G401.6 (cell line): ENCODE results near the gene TFF3.

ENCODE experiments used
- FAIRE-seq: peaks from 2 replicates; lab custom pipeline; 2012; peaks lifted over from hg19 to GRCh38; lab: Jason Lieb, UNC

Gene TFF3

GRCh38 chr21:42289926-42290325 lies 25.3 kb downstream of the TFF3 start:
- FAIRE-seq = no peak

DNA sequence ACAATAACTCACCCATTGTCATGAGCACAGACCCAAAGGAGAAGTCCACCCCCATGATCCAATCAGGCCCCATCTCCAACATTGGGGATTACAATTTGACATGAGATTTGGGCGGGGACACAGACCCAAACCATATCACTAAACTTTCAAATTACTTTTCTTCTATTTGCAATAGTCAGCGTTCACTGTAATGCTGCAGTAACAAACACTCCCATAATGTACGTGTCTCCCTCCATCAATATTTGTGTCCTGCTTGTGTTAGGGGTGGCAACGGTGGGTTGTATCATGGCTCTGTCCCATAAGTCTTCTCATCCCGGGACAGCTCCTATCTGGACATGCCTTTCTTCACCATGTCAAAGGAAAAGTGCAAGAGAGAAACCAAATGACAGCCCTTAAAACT lies 26.2 kb downstream of the TFF3 start:
- FAIRE-seq = no peak

DNA sequence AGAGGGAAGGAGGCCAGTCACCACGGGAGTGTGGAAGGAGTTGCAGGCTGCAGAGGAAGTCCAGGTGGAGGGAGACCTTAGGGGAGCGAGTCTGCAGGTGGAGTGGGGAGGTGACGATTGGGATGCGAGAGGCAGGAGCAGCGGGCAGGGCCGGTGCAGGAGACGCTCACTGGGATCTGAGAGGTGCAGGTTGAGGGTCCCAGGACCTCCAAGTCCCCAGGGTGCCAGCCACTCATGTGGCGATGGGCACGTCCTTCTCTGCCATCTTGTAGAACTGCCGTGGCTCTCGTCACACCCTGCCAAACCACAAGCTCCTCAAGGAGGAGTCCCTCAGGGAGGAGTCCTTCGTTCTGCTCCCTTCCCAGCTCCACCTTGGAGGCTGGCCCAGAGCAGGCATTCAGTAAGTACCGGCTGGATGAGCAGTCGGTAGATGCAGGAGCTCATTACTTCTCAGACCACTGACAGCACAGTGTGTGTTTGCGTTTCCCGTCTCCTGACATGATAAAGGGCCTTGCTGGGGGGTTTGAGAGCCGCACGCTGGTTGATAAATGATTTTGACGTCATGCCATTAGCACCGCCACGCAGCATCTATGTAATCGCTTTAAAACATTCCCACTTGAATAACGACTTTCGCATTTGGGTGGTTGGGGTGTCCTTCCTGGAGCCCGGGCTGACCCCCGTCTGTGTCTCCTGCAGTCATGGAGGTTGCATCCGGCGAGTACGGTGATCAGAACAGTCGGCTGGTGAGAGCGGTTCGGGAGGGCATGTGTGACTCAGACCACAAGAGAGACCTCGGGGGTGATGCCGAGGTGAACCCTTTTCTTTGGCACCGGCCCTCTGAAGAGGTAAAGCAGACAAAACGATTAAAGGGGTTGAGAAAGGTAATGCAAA lies 27.8 kb downstream of the TFF3 start:
- FAIRE-seq = no peak

DNA sequence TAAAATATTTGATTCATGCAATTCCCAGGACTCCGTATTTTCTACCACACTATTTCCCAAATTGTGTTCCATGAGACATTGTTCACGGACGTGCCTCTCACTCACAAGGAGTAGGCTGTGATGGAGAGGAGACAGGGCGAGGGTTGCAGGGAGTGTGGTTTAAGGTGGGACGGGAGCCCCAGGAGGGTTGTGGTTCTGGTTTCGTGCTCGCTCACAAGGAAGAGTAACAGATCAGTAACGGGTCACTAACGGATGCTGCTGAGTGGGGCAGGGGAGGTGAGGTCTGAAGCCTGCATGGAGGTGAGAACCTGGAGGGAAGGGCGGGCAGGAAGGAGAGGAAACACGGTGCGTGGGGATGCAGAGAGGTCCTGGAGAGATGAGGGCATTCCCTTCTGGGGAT lies 28.8 kb downstream of the TFF3 start:
- FAIRE-seq = no peak

DNA sequence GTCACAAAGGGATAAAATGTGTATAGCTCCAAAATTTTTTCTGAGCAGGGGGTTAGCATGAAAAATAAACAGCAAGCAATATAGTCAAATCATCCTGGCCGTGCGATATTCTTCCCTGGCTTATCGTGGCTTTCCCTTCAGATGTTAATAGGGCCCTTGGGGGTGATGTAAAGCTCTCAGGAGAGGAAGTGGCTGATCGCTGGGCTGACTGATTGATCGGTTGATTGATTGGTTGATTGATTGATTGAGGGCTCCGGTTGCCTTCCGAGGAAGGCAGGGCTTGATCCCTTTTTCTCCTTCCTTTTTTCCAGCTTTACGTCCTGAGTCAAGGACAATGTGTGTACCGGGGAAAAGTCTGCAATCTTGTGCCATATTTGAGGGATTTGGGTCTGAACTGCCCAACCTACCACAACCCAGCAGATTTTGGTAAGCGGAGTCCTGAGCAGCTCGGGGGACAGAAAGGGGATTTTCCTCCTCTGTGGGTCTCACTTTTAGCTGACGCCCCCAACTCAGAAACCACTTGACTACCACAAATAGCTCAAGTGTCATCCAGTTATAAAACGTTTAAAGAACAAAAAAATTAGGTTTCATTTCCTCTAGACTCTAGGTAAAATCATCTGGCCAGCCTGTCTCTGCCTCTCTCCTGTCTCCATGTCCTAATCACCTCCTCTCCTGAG lies 29.5 kb downstream of the TFF3 start:
- no peak for FAIRE-seq

DNA sequence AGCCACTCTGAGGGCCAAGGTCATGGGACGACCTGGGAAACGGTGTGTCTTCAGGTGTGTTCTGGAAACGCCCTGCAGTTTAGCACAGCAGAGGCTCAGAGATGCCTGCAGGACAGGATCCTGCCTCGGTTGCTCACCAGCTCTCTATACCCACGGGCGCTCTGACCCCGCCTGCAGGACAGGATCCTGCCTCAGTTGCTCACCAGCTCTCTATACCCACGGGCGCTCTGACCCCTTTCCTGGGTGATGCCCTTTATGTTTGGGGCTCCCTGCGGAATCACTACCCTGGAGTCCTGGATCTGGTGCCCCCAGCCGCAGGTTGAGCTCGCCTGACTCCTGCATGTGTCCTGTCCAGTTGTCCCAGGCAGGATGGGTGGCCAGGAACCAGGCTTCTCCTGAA lies 32.5 kb downstream of the TFF3 start:
- no peak for FAIRE-seq

DNA sequence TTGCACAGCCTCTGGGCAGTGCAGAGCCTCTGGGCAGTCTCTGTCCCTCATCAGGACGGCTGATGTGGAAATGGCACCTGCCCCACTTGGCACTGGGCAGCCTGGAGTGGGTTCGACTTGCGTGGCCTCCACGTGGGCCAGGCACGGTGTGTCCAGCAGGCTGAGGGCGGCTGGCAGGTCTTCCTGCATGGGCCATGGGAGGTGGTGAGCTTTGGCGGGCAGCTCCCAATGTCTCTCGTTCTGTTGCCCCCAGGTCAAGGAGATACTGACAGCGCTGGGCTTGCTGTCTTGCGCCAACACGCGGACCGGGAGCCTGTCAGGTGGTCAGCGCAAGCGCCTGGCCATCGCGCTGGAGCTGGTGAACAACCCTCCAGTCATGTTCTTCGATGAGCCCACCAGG lies 33.2 kb downstream of the TFF3 start:
- no peak for FAIRE-seq

DNA sequence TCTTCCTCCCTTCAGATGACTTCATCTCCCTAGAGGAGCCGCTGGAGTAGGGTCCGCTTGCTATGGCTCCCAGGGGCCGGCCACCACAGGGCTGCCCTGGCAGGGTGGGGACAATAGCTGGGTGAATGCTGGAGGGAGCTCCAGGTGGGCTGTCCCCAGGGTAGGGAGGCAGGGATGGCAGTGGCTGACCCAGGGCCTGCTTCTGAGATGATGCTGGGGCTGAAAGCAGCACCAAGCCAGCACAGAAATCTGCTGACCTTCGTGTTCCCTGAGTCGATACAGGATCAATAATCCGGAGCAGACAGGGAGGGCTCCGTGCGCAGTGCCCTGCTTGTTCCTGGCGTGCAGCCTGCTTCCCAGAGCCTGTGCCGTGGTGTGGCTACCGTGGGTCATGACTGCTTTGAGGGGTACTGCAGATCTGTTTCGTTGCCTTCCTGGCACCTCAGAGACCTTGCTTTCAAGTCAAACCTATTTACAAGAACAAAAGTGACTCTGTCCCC lies 34.0 kb downstream of the TFF3 start:
- no peak for FAIRE-seq

DNA sequence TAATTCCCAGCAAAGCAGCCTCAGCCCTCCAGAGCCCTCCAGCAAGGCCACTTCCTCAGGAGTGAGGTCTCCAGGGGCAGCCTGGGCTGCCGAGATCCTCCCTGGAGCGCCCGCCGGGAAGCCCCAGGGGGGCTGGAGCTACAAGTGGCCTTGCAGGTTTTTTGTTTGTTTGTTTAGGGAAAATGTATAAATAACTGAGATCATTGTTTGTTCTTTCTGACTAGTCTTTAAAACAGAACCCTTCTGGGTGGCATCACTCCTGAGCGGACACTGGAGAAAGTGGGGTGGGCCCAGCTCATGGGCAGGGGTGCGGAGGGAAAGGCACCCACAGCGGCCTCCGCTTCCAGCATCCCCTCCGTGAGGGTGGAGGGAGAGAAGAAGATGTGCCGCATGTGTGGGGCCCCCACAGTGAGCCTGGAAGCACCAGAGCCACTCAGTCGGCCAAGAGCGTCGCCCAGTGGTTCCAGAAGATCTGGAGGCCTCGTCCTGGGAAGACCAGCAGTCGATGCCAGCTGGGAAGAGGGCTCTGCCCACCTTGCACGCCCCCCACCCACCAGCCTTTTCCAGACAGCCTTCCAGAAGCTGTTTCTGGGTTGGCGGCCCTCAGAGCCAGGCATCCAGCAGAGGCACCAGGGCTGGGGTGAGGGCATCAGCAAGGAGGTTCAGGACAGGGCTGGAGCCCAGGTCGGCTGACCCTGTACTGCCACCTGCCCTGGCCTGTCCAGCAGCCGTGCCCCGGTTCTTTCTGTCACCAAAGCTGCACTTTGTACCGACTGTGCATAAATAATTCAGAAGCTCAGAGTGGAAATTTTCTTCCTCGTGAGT lies 34.6 kb downstream of the TFF3 start:
- no peak for FAIRE-seq

DNA sequence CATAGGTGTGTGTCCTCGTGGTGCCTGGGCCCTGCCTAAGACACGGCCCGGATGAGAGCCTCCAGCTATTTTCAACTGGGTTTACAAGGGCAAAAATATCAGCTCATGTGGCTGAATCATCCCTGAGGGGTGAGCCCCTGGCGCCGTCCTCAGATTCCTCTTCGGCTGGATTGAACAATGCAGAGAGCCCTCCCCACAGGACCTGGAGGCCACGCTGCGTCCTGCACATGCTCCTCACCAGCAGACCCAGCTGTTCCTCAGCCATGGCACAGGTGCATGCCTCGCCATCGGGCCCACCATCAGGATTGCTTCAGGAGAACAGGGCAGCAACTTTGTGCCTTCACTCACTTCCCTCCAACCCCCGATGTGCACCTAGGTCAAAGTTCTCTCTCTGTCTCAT lies 35.3 kb downstream of the TFF3 start:
- FAIRE-seq = no peak

GRCh38 chr21:42279341-42279871 lies 35.8 kb downstream of the TFF3 start:
- no peak for FAIRE-seq

DNA sequence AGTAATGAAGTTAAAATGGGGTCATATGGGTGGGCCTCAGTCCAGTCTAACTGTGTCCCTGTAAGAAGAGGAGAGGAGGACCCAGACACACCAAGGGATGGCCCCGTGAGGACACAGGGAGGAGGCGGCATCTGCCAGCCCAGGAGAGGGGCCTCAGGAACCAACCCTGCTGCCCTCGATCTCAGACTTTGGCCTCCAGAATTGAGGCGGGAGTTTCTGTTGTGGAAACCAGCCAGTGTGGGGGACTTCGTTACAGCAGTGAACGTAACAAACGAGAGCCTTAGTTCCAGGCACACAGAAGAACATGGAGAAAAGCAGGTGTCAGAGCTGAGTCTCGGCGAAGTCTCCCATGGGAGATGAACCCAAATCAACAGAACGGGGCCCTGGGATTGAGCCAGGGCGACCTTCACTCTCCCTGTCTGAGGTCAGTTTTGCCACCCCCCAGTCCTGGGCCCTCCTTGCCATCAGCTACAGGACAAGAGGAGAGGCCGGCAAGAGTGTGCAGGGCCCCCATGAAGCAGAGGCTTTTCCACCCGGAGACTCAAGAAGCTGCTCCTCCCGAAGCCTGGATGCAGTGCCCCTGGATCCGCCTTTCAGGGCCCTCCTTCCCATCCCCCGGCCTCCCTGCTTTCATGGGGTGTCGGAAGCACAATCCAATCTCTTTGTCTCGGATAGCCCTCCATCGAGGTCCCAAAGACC lies 36.6 kb downstream of the TFF3 start:
- no peak for FAIRE-seq

DNA sequence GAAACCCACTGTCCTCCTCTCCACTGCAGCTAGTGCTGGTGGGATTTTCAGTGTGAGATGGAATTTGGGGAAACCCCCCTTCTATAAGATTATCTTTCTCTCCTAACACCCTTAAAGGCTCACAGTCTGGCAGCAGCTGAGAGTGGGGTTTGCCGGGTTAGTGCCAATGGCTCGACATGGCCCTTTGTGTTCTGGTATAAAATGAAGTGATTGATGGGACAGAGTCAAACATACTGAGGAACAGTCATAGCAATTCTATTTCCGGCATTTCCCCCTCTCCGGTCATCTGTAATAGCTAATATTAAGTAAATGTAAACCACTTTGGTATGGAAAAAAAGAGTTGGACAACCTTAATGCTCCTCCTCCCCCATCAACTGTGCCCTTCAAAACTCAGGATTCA lies 37.6 kb downstream of the TFF3 start:
- no peak for FAIRE-seq

DNA sequence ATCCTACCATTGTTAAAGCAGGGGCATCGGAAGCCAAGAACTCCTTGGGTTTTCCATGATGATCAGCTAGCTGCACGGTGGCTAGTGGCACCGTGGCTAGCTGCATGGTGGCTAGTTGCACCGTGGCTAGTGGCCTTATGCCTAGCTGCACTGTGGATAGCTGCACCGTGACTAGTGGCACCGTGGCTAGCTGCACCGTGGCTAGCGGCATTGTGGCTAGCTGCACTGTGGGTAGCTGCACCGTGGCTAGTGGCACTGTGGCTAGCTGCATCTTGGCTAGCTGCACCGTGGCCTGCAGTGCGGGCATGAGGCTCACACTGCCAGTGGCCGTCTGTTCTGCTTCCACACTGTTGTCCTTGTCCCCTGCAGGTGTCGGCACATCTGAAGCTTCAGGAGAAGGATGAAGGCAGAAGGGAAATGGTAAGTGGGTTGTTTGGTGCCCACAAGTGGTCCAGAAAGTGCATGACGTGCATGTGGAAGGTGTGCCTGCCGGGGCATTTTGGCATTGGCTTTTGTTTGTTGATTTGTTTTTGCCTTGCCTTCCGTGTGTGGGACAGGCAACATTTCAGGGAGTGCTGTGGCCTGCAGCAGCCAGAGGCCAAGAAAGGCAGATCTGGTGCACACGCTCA lies 38.6 kb downstream of the TFF3 start:
- FAIRE-seq = no peak

DNA sequence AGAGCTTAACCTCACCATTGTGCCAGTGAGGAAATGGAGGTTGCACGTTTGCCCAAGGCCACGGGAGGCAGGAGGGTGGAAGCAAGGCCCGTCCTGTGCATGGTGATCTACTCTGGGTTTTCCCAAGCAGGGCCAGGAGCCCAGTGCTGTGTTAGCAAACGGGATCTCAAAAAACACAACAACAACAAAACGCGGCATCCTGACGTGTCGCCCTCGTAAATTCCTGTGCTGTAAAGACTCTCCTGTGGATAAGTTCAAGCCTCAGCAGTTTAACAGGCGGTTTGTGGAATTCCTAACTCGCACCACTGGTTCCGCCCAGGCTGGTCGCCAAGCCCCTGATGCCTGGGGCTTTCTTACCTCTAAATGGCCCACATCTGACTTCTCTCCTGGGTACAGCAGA lies 39.1 kb downstream of the TFF3 start:
- FAIRE-seq = no peak

DNA sequence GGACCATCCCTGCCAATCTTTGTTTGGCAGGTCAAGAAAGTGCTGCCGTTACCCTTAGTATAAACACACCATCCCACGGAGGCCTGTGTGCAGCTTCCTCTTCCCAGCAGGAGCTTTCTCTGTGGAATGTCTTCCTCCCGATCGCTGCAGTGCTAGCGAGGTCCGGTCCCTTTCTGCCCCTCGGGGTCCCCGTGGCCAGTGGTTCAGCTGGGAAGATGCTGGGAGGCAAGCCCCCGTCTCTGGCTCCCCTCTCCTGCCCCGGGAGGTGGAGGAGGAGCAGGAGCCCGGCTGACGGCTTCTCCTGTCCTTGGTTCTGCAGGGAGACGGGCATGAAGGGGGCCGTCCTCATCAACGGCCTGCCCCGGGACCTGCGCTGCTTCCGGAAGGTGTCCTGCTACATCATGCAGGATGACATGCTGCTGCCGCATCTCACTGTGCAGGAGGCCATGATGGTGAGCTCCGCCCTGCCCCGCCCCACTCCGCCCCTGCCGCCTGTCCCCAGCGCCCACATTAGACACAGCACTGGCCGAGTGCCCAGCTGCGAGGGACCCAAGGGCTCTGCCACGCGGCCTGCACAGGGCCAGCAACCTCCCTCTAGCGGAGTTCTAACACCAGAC lies 42.1 kb downstream of the TFF3 start:
- no peak for FAIRE-seq

DNA sequence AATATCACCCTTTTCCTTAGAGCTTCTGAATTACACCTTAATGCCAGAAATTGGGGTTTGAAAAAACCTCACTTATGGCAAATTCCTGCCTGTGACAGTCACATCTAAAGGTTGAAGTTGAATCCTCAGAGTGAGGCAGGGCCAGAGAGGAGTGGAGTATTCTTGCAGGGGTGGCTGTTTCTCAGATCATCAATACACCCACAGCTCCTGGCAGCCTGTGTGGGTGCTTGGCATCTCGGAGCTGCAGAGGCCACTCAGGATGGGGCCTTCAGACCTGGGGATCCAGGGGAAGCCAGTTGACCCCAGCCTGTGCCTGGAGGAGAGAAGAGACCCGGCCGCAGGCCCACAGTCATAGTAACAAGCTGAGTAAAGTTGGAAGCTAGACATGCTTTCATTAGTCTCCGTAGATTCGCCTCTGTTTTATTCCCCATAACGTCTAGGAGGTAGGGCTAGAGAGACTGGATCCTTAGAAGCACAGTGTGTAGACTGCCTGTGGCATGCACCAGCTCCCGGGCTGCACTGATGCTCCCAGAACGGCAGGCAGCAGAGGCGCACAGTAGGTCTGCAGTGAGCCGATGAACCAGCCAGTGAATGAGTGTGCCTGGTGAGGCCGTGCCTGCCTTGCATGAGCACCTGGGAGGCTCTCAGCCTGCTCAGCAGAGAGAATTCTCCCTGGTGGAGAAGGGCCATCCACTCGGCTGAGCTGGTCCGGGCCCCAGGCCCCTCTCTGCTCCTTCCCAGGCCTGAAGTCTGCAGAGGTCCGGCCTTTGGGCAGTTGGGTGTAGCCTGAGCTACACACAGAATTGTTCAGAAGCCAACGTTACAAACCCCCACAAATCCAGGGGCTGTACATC lies 42.9 kb downstream of the TFF3 start:
- no peak for FAIRE-seq

- FAIRE-seq = no peak
Measured at GRCh38 chr21:42271065-42271464, 44.1 kb downstream of the TFF3 start.

DNA sequence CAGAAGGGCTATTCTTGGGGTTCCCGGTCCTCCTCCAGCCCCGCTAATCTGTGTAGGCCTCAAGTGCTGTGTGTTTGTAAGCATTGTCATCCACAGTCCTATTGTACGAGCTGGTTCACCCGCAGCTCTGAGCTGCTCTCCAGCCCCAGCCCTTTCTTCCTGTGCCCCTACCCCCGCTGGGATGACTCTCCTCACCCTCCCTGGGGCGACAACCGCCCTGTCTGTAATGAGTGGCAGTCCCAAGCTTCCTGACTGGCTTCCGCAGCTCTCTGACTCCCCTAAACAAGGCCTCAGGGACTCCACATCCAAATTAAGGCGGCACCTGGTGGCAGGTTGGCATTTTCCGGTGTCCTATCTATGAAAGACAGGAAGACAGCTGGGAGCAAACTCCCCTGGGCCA lies 45.8 kb downstream of the TFF3 start:
- FAIRE-seq = no peak

GRCh38 chr21:42266971-42267556 lies 48.1 kb downstream of the TFF3 start:
- no peak for FAIRE-seq
